ENCODE measurements around the gene MCEE.
A peak's percentile ranks its signal among the peaks of the same experiment; 100 is the strongest.
"Not testable (repeated sequence)": the region's sequence is repeated elsewhere in the genome, so short reads cannot be mapped to it uniquely, and the experiment has no call there.

Gene MCEE

GRCh38 chr2:71125506-71126294, 4.3 kb downstream of the MCEE start:
- no peak for DNase-seq

DNA sequence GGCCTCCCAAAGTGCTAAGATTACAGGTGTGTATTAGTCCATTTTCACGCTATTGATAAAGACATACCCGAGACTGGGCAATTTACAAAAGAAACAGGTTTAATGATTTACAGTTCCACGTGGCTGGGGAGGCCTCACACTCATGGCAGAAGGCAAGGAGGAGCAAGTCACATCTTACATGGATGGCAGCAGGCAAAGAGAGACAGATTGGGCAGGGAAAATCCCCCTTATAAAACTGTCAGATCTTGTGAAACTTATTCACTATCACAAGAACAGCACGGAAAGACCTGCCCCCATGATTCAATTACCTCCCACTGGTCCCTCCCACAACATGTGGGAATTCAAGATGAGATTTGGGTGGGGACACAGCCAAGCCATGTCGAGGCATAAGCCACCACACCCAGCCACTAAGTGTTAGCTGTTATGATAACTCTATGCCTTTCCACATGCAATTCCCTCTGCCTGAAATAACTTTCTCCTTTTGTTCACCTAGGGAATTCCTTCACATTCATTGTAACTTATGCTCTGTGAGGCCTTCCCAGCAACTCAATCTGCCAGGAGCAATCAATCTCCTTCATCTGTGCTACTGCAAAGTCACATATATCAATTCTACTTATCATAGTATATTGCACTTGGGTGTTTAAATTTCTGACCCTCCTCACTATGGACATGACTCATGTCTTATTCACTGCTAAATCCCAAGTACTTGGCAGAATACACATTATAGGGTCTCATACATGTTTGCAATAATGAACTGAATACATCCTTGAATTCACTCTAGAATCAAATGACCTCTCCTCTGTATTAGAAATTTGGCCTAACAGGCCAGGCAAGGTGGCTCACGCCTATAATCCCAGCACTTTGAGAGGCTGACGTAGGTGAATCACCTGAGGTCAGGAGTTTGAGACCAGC, 7.4 kb downstream of the MCEE start:
- no peak for DNase-seq

- DNase-seq = no peak
These were observed 8.6 kb downstream of the MCEE start for GRCh38 chr2:71121479-71121878.

GRCh38 chr2:71120195-71120594, 9.8 kb downstream of the MCEE start:
- no peak for DNase-seq

DNA sequence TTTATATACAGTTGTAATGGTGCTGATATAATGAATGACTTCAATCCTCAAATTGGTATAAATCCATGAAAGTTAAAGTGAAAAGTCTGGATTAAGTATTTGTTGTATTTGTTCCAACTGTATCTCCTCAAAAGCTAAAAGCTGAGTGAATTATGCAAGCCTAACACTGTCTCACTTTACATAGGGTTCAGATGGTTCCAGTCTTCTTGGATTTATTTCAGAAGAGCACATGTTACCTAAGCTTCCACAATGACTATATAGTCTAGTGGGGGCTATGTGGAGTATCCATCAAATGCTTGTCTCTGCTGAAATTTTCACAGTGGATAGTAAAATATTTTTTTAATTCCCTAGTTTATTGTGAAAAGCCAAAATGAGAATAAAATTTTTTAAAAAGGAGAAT, 13.0 kb downstream of the MCEE start:
- no peak for DNase-seq

DNA sequence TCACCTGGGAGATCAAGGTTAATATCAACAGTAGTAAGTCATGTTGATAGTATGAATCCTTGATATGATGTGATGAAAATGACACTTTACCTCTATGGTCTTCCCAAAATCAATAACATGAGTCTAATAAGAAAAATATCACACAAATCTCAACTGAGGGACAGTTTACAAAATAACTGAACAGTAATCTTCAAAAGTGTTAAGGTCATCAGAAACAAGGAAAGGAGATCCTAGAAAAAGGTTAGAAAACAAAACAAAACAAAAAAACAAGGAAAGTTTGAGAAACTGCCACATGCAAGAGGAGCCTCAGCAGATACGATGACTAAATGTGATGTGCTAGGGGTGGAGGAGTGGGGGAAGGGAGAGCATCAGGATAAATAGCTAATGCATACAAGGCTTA, 16.2 kb downstream of the MCEE start:
- DNase-seq = no peak

DNA sequence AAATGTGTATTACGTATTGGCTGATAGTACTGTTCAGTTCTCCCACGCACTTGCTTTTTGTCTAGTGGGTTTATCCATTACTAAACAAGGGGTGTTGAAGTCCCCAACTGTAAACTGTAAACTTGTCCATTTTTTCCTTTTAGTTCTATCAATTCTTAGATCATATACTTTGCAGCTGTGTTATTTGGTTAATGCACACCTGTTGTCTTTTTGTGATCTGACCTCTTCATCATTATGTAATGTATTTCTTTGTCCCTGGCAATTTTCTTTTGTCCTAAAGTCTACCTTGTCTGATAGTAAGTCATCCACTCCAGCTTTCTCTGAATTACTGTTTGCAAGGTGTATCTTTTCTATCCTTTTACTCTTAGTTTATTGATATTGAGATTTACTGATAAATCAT, 21.9 kb downstream of the MCEE start:
- DNase-seq = no peak

DNA sequence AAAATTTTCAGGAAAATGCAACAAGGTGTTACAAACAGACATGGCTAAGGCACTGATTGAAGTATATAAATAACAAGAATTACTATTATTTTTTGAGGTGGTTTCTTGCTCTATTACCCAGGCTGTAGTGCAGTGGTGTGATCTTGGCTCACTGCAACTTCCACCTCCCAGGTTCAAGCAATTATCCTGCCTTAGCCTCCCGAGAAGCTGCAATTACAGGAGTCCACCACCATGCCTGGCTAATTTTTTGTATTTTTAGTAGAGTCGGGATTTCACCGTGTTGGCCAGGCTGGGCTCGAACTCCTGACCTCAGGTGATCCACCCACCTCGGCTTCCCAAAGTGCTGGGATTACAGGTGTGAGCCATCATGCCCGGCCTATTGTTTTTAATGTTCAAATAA, 23.6 kb downstream of the MCEE start:
- not testable (repeated sequence) for DNase-seq

- DNase-seq = no peak
These were observed 26.2 kb downstream of the MCEE start for GRCh38 chr2:71103809-71104208.

DNA sequence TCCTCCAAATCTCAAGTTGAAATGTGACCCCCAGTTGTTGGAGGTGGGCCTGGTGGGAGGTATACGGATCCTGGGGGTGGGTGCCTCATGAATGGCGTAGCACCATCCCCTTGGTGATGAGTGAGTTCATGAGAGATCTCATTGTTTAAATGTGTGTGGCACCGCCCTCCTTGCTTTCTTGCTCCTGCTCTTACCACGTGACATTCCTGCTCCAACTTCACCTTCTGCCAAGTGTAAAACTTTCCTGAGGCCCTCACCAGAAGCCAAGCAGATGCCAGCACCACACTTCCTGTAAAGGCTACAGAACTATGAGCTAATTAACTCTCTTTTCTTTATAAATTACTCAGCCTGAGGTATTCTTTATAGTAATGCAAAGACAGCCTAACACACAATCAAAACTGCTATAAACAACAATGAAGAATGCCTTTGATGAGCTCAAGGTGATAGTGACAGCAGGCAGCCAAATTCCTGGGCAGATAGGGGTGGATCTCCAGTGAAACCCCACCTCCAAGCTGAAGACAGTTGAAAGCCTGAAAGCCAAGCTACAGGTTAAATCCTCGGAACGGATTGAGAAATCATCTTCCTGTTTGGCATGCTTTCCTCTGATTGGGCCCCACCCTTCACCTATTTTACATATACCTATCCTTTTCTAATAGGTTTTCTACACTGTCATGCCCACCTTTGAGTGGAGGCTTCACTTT, 26.9 kb downstream of the MCEE start:
- no peak for DNase-seq

DNA sequence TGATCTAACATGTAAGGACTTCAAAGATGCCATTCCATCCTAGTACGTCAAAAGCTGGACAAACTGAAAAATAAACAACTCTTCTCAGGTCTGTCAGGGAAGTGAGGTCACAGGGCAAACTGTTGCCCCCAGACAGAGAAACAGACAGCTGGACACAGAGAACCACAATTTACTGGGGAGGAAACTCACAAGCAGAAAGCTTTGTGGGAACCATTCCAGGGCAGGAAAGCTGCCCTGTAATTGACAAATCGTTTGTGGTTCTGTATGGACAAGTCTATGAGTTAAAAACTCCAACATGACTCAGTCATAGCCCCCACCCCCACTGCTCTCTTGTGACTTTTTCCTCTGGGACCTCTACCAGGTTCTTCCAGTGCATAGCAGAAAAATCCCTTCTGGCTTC, 28.4 kb downstream of the MCEE start:
- DNase-seq = peak; percentile 86

- peak; percentile 38 for DNase-seq
These were observed 29.6 kb downstream of the MCEE start for GRCh38 chr2:71100195-71100964.

DNA sequence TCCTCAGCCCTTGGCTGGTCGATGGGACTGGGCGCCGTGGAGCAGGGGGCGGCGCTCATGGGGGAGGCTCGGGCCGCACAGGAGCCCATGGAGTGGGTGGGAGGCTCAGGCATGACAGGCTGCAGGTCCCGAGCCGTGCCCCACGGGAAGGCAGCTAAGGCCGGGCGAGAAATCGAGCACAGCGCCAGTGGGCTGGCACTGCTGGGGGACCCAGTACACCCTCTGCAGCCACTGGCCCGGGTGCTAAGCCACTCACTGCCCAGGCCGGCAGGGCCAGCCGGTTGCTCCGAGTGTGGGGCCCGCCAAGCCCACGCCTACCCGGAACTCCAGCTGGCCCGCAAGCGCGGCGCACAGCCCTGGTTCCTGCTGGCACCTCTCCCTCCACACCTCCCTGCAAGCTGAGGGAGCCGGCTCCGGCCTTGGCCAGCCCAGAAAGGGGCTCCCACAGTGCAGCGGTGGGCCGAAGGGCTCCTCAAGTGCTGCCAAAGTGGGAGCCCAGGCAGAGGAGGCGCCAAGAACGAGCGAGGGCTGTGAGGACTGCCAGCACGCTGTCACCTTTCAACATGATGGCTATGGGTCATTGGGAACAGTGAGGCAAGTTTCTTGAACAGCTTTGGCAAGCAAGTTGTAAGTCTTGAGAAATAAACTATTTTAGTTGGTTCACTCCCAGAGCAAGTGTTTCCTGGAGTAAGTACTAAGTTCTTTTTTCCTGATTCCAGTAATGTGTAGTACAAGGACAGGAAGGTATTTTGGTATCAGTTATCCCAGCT, 37.4 kb downstream of the MCEE start:
- not testable (repeated sequence) for DNase-seq

GRCh38 chr2:71091808-71092207, 38.2 kb downstream of the MCEE start:
- DNase-seq = not testable (repeated sequence)

DNA sequence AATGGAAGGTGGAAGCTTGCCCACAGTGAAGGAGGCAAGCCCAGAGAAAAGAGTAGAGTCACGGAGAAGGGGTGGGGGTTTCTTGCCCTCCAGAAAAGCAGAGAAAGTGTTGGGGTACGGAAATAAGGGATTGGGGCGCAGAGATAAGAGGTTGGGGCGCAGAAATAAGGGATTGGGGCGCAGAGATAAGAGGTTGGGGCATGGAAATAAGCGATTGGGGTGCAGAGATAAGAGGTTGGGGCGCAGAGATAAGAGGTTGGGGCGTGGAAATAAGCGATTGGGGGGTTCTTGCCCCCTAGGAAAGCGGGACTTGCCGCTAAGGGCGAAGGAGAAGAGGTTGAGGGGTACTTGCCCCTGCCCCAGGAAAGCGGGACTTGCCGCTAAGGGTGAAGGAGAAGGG, 40.6 kb downstream of the MCEE start:
- DNase-seq = not testable (repeated sequence)

DNA sequence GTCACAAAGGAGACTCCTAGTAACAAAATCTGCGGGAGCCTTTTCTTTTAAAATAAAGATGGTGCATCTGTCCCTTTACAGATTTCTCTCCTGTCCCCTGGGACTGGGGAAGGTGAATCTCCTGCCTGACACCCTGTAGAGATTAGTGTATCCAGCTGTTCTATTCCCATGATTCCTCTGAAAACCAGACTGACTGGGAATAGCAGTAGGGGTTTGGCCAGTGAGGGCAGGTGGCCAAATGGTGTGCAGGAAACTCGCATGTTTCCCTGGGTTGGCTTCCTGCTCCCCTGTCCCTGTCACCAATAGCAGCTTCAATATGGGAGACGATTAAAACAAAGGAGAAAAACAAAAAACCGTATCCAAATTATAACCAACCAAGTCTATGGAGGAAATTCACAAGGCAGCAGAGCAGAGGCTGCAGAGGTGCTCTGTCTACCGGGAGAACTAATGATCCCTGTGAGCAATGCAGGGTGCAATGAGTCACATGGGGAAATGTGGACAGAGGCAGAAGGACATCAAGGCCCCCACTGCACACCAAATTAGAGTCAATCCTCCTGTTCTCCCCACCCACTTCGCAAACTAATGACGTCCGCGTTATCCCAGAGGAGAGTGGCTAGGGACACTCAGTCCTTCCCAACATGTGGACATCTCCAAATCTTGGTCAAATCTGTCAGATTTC, 44.6 kb downstream of the MCEE start:
- not testable (repeated sequence) for DNase-seq

GRCh38 chr2:71083752-71084312, 46.2 kb downstream of the MCEE start:
- DNase-seq = peak; percentile 62

DNA sequence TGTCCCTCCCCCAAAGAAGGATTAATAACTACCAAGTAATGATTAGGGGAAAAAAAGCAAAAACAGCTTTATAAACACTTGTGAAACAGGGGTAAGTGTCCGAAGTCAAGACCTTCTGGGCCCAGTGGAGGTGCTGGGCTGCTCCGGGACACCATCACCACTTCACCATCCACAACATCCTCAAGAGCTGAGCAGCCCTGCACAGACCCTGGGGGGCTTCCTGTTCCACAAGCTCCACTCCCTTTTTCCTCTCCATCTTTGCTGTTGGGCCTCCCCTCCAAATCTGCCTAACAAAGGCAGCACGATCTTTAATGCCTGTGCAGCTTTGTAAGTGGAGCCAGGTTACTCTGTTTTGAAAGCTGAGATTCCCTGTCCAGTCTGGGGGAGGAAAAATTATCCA, 46.7 kb downstream of the MCEE start:
- not testable (repeated sequence) for DNase-seq

GRCh38 chr2:71082402-71083252, 47.4 kb downstream of the MCEE start:
- peak; percentile 85 for DNase-seq

- DNase-seq = no peak
These were observed 51.4 kb downstream of the MCEE start for GRCh38 chr2:71078624-71079023.

Data from MV-4-11 (cell line).